PC-9 (cell line): Measurements from ENCODE around the gene CLBA1.

Experiments
- CTCF ChIP-seq: fragments of 200-600 bp; sonication (generic); conservative IDR thresholded peaks from 2 replicates; pipeline ENCODE4 v1.6.1; 2017; ENCODE audit warnings: mixed run types, antibody characterized with exemption, mild to moderate bottlenecking, moderate library complexity
- EZH2 ChIP-seq: fragments of 200-600 bp; sonication (generic); IDR thresholded peaks from 2 replicates; pipeline ENCODE4 v1.8.0; 2017; ENCODE audit warnings: antibody characterized with exemption, low read depth

- TF ChIP-seq CTCF (no peak), EZH2 (no peak)
Observed at GRCh38 chr14:105025429-105025828, 39.8 kb downstream of the CLBA1 start.
